ENCODE data around the gene TPRN. TPM values are rescaled to one million over a fixed set of nuclear protein-coding genes. Genes with fewer than 3 reads are reported as not detected.

TPRN gene
- total and polyA plus RNA-seq, 2 experiments from 2014 or later = 6.4 to 29.2 TPM

DNA sequence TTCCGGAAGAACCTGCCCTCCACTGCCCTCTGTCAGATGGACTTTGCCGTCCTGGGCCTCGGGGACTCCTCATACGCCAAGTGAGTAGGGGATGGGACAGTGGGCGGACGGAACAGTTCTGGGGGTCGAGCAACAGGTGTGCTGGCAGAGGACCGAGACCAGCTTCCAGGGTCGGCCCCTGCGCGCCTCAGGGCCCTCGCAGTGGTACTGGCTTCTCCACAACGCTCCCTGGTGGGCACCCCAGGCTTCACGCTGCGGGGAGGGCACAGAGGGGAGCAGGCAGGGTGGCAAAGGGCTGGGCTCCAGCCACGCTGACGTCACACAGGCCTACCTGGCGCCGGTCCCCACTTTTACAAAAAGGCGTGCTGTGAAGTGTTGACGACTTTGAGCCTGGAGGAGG lies 12.0 kb upstream of the TPRN start:
- Histone ChIP-seq H3K27me3 (ENCODE audit: insufficient read depth) (no peaks in the 10 kb centered on the region), H3K9me2 (ENCODE audit: insufficient read depth) (no peaks in the 10 kb centered on the region), H3K27ac (ENCODE audit: low read depth) (no peak overlapping the region), H3K79me2 (replicated peaks; ENCODE audit: insufficient read depth) (no peaks in the 10 kb centered on the region), H2AFZ (no peak overlapping the region), H3K4me1 (ENCODE audit: insufficient read depth) (no peaks in the 10 kb centered on the region), H3K36me3 (ENCODE audit: insufficient read depth) (no peaks in the 10 kb centered on the region), H3F3A (replicated peaks; ENCODE audit: low read depth) (0 out of 2 replicates have a peak, but pooled peaks cover under 1% of the 10 kb centered on the region), H3K4me3 (no peak overlapping the region), H4K20me1 (replicated peaks; ENCODE audit: insufficient read depth) (no peaks in the 10 kb centered on the region; the same call in 1 of the 2 replicates), H3K4me2 (no peak overlapping the region)
- no peak overlapping the region for H3K4me3 Mint-ChIP-seq
- H3K27ac Mint-ChIP-seq = no peak overlapping the region
- peaks cover 22% of the 10 kb centered on the region for H3K36me3 Mint-ChIP-seq (ENCODE audit: low read depth)
- DNase-seq (ENCODE audit: low spot score) (no peak), ATAC-seq (no peak)
- H3K27me3 Mint-ChIP-seq (ENCODE audit: insufficient read depth, low read depth, poor library complexity) = peaks cover 2% of the 10 kb centered on the region
- no peaks in the 10 kb centered on the region; the same call in 2 of the 3 replicates for H3K9me3 Mint-ChIP-seq
- TF ChIP-seq, protein P1, sequence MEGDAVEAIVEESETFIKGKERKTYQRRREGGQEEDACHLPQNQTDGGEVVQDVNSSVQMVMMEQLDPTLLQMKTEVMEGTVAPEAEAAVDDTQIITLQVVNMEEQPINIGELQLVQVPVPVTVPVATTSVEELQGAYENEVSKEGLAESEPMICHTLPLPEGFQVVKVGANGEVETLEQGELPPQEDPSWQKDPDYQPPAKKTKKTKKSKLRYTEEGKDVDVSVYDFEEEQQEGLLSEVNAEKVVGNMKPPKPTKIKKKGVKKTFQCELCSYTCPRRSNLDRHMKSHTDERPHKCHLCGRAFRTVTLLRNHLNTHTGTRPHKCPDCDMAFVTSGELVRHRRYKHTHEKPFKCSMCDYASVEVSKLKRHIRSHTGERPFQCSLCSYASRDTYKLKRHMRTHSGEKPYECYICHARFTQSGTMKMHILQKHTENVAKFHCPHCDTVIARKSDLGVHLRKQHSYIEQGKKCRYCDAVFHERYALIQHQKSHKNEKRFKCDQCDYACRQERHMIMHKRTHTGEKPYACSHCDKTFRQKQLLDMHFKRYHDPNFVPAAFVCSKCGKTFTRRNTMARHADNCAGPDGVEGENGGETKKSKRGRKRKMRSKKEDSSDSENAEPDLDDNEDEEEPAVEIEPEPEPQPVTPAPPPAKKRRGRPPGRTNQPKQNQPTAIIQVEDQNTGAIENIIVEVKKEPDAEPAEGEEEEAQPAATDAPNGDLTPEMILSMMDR (conservative IDR thresholded peaks at IDR 0.05; ENCODE audit: low read depth in 2 of 2) = peak in 1 of 2 experiments; percentile 45; a peak in 2 of 4 replicates
- TF ChIP-seq, protein P2, sequence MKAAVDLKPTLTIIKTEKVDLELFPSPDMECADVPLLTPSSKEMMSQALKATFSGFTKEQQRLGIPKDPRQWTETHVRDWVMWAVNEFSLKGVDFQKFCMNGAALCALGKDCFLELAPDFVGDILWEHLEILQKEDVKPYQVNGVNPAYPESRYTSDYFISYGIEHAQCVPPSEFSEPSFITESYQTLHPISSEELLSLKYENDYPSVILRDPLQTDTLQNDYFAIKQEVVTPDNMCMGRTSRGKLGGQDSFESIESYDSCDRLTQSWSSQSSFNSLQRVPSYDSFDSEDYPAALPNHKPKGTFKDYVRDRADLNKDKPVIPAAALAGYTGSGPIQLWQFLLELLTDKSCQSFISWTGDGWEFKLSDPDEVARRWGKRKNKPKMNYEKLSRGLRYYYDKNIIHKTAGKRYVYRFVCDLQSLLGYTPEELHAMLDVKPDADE (IDR thresholded peaks at IDR 0.05) = no peak
- peaks cover 6% of the 10 kb centered on the region for H3K4me1 Mint-ChIP-seq

DNA sequence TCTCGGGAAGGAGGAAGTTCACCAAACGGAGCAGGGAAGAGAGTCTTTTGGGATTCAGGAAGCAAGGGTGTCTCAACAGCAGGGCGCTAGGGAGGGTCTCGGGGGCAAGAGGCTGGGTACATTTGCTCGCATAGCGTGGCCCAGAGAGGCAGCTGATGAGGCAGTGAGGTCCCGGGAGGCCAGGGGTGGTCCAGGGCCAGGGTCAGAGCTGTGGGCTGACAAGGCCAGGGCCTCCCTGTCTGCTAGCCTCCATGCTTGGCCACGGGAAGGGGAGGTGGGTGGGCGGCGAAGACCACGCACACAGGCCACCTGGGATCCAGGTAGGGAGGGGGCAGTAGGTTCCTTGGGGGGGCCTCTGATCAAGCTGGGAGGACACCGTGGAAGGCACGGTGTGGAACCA lies 11.0 kb upstream of the TPRN start:
- peaks cover 10% of the 10 kb centered on the region for H3K4me1 Mint-ChIP-seq
- no peaks in the 10 kb centered on the region for H3K27me3 ChIP-seq (ENCODE audit: insufficient read depth)
- H3K4me2 ChIP-seq = no peak overlapping the region
- no peaks in the 10 kb centered on the region; the same call in 2 of the 3 replicates for H3K9me3 Mint-ChIP-seq
- H4K20me1 ChIP-seq (replicated peaks; ENCODE audit: insufficient read depth) = peaks cover 3% of the 10 kb centered on the region; the same call in 1 of the 2 replicates
- no peak for DNase-seq (ENCODE audit: low spot score)
- H2AFZ ChIP-seq = no peak overlapping the region
- H3K9me2 ChIP-seq (ENCODE audit: insufficient read depth) = no peaks in the 10 kb centered on the region
- no peak for ATAC-seq
- H3K27ac Mint-ChIP-seq = no peak overlapping the region
- H3K27ac ChIP-seq (ENCODE audit: low read depth) = no peak overlapping the region
- no peak overlapping the region for H3K4me3 ChIP-seq
- peaks cover 4% of the 10 kb centered on the region; the same call in 1 of the 2 replicates for H3K4me1 ChIP-seq (ENCODE audit: insufficient read depth)
- H3F3A ChIP-seq (replicated peaks; ENCODE audit: low read depth) = peaks cover 4% of the 10 kb centered on the region; the same call in 1 of the 2 replicates
- peaks cover 5% of the 10 kb centered on the region for H3K27me3 Mint-ChIP-seq (ENCODE audit: insufficient read depth, low read depth, poor library complexity)
- no peak overlapping the region for H3K4me3 Mint-ChIP-seq
- peaks cover 32% of the 10 kb centered on the region for H3K36me3 Mint-ChIP-seq (ENCODE audit: low read depth)
- H3K79me2 ChIP-seq (replicated peaks; ENCODE audit: insufficient read depth) = peaks cover 3% of the 10 kb centered on the region
- H3K36me3 ChIP-seq (ENCODE audit: insufficient read depth) = no peaks in the 10 kb centered on the region
- TF ChIP-seq, protein P3, sequence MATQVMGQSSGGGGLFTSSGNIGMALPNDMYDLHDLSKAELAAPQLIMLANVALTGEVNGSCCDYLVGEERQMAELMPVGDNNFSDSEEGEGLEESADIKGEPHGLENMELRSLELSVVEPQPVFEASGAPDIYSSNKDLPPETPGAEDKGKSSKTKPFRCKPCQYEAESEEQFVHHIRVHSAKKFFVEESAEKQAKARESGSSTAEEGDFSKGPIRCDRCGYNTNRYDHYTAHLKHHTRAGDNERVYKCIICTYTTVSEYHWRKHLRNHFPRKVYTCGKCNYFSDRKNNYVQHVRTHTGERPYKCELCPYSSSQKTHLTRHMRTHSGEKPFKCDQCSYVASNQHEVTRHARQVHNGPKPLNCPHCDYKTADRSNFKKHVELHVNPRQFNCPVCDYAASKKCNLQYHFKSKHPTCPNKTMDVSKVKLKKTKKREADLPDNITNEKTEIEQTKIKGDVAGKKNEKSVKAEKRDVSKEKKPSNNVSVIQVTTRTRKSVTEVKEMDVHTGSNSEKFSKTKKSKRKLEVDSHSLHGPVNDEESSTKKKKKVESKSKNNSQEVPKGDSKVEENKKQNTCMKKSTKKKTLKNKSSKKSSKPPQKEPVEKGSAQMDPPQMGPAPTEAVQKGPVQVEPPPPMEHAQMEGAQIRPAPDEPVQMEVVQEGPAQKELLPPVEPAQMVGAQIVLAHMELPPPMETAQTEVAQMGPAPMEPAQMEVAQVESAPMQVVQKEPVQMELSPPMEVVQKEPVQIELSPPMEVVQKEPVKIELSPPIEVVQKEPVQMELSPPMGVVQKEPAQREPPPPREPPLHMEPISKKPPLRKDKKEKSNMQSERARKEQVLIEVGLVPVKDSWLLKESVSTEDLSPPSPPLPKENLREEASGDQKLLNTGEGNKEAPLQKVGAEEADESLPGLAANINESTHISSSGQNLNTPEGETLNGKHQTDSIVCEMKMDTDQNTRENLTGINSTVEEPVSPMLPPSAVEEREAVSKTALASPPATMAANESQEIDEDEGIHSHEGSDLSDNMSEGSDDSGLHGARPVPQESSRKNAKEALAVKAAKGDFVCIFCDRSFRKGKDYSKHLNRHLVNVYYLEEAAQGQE (IDR thresholded peaks at IDR 0.05; ENCODE audit: unreplicated experiment) = no peak
- TF ChIP-seq JUNB (IDR thresholded peaks at IDR 0.05; ENCODE audit: unreplicated experiment) (no peak), STAT1 (IDR thresholded peaks at IDR 0.05; ENCODE audit: unreplicated experiment) (no peak), ZNF114 (CRISPR knock-in tag; IDR thresholded peaks at IDR 0.05) (no peak), EZH2 (IDR thresholded peaks at IDR 0.05; ENCODE audit: low read depth, unreplicated experiment) (no peak), EZH2phosphoT487 (IDR thresholded peaks at IDR 0.05; ENCODE audit: unreplicated experiment) (no peak)
- TF ChIP-seq, protein P1 (conservative IDR thresholded peaks at IDR 0.05; ENCODE audit: low read depth in 2 of 2) = no peak
- TF ChIP-seq, protein P2 (IDR thresholded peaks at IDR 0.05) = no peak

Measured in GM23338 (cell line).